Hippocampal formation (tissue), 2 donors: ENCODE data around the gene CLCA1.

ENCODE experiments used
- DNase-seq, 2 donors: peaks; one replicate each; lab custom pipeline; 2025; lab: John Stamatoyannopoulos, UW

CLCA1 gene, protein sequence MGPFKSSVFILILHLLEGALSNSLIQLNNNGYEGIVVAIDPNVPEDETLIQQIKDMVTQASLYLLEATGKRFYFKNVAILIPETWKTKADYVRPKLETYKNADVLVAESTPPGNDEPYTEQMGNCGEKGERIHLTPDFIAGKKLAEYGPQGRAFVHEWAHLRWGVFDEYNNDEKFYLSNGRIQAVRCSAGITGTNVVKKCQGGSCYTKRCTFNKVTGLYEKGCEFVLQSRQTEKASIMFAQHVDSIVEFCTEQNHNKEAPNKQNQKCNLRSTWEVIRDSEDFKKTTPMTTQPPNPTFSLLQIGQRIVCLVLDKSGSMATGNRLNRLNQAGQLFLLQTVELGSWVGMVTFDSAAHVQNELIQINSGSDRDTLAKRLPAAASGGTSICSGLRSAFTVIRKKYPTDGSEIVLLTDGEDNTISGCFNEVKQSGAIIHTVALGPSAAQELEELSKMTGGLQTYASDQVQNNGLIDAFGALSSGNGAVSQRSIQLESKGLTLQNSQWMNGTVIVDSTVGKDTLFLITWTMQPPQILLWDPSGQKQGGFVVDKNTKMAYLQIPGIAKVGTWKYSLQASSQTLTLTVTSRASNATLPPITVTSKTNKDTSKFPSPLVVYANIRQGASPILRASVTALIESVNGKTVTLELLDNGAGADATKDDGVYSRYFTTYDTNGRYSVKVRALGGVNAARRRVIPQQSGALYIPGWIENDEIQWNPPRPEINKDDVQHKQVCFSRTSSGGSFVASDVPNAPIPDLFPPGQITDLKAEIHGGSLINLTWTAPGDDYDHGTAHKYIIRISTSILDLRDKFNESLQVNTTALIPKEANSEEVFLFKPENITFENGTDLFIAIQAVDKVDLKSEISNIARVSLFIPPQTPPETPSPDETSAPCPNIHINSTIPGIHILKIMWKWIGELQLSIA

DNA sequence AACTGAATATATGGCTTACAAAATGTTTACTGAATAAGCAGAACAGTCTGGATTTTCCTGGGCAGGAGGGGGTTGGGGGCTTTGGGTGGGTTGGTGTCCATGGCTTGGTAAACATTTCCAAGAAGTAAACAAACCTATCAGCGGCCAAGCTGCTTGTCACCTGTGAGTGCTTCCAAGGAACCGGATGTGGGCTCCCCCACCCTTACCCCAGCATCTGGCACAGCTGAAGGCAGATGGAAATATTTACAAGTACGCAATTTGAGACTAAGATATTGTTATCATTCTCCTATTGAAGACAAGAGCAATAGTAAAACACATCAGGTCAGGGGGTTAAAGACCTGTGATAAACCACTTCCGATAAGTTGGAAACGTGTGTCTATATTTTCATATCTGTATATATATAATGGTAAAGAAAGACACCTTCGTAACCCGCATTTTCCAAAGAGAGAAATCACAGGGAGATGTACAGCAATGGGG lies at the start of gene CLCA1:
Gene CLCA1 (plus strand): TSS at position 427 of the 477 bp plus-strand sequence. CDS start 45 bp downstream, at position 472.
- no peak for DNase-seq

DNA sequence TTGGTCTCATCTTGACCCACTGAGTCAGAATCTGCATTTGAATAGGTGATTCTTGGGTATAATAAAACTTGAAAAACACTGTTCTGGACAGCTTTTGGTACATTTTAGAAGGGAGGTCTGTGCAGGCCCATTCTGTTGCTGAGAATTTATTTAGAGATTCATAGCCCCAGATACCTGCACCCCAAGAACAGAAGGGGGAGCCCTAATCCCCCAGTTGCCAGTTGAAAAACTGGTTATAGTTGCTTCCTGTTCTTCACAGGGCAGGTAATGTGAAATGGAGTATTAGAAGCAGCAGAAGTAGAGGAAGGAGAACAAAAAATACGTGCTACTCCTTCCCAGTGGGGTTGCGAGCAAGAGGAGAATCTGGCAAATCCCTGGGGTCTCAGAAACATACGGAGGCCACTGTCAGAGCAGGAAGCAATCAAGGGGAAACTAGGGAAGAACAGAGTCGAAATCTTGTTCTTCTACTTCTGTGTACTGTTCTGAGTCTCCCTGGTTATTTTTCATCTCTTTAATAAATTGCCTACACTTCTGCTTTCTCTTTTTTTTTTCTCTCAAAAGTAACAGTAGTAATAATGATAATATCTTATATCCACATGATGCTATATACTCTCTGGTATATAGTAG lies 49.3 kb upstream of the CLCA1 start:
- peak; percentile 12 to 26 for DNase-seq

DNA sequence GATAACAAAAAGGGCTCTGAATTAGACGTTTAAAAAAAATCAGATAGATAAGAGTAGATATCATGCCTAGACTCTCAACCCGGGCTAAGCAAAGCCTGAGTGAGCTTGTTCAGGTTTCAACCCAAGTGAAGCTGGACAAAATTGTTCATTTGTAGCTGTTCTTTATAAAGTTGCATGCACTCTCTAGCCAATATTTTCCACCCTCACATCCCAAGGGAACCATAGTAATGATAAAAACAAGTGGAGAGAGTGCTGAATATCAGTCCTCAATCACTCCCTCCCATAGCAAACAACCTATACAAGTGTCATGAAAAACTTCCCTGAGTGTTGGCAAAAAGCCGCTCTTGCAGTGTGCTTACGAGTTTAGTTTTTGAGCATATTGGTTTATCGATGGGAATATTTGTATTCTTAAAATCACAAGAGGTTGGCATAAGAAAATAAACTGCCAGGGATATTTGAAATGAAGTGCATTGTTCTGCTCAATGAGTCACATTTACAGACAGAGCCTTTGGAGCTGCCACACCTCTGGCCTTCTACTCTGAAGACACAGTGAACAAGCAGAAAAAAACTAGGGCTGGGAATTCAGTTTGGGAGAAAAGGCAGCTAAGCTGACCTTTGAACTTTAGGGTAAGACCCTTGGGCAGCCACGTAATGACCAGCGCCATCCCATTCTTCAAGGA lies 47.0 kb upstream of the CLCA1 start:
- no peak for DNase-seq

DNA sequence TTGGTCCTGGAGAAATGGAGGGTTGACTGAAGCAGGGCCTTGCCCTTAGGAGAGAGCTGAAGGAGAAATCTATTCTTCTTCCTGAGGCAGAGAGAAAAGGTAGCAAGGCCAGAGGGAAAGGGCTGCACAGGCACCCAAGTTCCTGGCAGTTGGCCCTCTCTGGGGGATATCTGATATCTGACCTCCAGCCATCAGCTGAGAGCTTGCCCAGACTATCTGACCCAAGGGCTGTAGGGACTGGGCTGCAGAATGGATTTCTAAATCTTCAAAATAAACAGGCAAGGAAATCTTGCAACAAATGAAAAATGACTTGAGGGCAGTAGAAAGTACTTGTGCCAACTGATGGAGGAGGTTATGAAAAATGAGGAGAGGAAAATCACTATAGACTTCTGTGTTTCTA lies 45.3 kb upstream of the CLCA1 start:
- DNase-seq = no peak

DNA sequence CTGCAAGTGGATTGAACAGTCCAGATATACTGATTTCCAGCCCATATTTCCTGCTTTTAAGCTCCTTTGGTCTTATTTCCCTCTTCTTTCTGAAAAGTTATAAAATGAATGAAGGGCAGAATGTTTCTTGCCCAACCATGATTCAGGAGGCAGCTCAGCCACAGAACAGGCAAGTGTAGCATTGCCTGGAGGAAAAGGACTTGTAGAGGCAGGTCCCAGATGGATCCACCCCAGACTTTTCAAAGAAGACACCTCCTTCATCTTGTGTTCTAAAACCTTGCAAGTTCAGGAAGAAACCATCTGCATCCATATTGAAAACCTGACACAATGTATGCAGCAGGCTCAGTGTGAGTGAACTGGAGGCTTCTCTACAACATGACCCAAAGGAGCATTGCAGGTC lies 44.9 kb upstream of the CLCA1 start, which contains the start of gene CLCA2:
Gene CLCA2 (plus strand): TSS at position 299 of the 400 bp plus-strand sequence. CDS start 77 bp downstream, at position 376.
- DNase-seq = no peak

DNA sequence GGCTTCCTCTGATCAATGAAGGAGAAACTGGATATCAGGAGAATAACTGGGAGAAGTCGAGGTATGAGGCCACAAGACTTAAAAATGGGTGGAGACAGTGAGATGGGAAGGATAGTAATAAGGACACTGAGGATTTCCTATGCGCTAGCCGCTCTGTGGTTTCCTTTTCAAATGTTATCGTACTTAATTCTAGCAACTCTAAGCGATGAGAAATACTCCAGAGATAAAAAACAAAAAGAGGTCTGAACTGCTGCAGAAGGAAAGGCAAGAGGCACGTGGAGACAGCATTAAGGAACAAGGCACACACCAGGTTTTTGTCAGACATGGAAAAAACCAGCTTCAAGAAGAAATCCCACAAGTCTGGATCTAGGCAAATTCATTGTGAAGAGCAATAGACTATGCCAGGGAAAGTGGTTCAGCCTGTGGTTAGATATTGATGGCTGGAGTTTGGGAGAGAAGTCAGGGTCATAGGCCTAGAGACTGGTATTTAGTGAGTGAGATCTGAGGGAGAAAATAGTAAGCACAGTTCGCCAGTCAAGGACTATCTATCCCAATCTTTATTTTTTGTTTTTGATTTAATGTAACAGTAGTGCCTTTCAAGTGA lies 39.5 kb upstream of the CLCA1 start:
- no peak for DNase-seq

DNA sequence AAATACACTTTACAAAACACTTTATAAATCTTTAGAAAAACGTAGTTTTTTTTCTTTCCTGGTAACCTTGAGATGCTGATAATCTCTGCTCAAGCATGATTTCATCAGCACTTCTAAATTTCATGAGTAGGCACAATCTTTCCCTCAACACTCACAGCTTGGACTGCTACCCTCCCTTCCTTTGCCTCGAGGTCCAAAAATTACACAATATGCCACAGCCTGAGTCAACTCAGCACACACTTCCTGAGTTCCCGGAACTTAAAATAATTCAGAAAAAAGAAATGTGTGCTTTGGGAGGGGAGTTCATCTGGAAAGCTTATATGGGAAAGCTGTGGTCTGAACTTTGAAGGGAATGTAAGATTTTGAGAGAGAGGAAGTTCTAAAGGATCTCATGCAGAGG lies 38.9 kb upstream of the CLCA1 start:
- DNase-seq = no peak

DNA sequence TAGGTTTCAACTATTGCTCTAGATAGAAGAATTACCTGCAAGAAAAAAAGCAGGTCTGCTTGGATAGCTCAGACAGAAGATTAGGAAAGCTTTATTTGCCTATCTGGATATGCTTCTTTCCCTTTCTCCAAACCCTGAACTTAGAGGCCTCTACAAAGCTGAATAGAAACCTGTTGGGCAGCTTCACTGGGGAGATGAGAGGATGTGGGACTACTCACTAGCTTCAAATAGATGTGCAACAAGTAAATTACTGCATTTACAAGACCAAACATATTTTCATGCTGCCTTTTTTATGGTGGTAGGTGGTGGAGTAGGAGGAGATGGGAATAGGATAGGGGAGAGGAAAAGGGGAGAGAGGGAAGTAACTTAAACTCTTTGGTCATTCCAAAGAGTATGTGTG lies 38.4 kb upstream of the CLCA1 start:
- DNase-seq = no peak

DNA sequence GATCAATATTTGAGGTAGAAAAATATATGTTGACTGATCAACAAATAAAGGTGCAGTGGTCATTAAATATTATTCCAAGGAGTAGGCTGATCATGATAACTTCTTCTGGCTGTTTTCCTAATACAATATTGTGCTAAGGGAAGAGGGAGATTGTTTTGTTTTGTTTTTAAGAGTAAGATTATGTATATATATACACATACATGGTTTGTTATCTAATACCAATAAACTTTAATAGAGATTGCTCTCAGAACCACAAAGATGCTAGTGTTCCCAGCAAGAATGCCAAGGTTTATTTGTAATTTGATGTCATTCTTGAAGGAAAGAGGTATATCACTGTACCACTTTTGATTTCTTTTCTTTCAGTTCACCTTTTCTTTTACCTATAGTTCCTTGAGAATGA lies 34.7 kb upstream of the CLCA1 start:
- DNase-seq = no peak

DNA sequence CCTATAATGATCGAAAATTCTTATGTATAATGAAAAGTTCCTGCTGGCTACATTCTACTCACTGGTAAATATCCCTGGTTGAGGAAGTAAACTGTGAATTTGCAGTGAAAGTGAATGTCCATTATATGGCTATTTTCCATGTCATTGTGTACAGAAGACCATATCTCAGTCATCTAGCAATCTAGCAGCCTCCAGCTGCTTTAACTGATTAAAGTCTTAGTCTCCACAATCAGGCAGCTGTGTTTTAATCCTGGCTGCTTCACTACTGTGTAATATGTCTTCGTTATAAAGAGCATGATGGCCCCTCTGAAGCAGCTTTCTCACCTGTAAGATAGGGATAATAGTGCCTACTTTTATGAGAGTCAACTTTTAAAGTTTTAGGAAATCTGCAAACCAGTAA lies 33.4 kb upstream of the CLCA1 start:
- no peak for DNase-seq

DNA sequence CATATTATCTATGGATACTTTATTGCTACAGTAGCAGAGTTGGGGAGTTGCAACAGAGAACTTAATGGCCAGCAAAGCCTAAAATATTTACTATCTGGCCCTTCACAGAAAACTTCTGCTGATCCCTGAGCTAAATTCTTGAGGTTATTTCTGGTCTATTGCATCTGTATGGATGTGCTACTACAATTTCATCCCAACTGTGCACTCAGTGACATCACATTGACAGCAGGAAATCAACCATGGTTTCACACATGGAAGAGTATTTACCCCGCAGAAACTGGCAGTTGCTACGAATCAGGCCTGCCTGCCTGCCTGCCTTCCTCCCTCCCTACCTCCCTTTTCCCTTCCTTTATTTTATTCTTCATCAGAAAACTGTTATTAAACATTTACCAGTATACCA lies 32.7 kb upstream of the CLCA1 start:
- DNase-seq = no peak

DNA sequence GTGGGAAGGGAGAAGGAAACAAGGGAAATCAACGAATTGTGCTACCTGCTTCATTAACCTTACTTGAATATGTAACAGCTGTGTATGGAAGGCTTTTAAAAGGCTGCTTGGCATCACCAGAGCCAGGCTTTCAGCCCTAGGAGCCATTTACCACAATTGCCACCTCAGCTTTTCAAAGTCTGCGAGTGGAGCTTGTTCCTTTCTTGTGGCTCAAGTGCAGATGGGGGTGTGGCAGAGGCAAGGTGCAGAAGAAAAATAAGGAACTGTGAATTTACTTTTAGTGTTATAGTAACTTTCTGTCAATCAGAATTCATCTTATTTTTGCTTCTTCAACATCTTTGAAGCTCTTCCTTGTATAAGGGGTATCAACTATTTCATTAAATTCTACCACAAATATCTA lies 27.1 kb upstream of the CLCA1 start:
- no peak for DNase-seq

DNA sequence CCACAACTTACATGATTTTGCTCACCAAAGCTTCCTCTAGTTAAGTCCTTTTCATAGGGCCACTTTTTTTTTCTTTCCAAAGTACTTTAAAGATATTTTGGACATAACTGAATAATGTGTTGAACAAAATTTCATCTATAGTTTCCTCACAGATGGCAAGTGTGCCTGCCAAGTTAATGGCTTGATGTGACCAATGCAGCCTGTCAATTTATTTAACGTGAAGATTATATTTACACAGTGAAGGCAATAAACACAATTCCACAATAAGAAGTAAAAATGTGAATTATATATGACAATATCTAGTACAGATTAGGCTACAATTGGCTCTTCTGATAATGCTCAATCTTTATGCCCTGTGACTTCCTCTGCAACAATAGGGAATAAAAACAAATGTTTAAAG lies 26.7 kb upstream of the CLCA1 start:
- no peak for DNase-seq

DNA sequence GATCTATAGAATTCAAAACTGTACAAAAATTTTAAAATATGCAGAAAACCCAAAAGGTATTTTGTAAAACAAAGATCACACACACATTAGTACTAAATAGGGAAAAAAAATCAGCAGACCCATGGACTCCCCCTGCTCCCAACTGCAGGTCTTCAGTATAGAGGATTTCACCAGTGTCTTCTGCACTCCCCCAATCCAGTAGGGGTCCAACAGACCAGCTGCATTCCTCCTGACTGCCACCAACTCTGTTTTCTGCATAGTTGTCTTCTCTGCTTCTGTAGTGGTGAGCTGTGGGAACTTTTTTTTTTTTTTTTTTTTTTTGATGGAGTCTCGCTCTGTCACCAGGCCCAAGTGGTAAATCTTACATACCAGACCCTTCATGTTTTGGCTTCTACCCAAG lies 22.8 kb upstream of the CLCA1 start:
- DNase-seq = no peak

DNA sequence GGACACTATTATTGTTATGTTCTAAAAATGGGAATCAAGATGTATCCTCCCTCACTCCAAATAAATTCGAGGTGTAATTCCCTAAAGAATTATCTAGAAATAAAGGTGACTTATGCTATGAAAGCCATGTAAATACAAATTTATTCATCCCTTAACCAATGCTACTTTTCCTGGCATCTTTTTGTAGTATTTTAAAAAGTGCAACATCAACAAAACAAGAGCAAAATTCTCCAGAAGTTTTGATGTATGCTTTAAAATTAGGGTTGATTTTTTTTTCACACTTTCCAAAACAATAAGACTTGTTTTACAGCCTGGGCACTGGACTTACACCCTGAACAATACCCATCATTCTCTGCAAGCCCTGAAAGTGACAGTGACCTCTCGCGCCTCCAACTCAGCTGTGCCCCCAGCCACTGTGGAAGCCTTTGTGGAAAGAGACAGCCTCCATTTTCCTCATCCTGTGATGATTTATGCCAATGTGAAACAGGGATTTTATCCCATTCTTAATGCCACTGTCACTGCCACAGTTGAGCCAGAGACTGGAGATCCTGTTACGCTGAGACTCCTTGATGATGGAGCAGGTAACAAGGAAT lies 21.4 kb upstream of the CLCA1 start:
- peak; percentile 48 to 84 for DNase-seq

DNA sequence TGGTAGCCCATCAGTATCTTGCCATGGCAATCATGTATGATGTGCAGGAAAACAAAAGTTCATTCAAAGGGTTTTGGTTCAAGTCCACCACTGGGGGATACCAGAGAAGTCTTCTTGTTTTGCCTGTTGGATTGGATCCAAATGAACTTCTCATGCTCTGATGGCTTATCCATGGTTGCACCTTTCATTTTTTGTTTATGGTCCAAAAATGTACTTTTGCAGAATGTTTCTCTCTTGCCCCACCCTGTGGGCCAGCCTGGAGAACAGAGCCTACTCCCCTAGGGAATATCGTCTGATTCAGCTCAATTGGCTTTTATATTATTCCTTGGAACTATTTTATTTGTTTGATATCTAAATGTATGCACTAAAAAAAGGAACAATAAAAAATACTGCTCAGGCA lies 20.1 kb upstream of the CLCA1 start:
- DNase-seq = no peak

DNA sequence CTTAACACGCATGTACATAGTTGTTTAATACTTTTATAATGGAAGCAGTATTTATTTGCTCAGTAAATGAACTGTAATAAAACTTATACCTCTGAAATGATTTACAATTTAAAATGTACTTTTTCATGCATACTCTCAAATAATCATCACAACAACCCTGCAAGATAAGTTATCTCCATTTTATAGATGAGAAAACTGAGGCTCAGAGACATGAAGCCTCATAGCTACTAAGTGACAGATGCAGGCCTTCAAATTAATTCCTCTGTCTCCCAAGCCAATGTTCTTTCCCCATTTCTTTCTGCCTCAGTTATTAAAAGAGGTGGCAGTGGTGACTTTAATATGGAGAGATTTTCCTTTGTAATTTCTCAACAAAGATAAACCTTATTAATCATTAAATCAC lies 19.6 kb upstream of the CLCA1 start:
- DNase-seq = no peak

DNA sequence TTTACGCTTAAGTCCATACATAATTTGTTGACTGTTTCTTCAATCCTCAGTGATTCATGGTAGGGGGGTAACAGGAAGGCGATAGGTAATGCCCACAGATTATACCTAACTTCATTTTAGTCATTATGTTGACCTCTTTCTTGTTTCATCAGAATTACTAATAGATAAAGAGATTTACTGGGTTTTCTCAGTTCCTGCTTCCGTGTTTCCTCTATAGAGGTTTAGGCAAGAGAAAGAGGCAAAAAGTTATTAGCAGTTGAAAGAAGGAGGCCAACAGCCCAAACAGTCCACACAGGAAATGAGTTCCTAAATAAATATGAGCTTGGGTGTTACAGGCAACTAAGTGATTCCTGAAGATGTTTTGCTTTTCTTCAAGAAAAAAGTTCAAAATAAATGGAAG lies 17.9 kb upstream of the CLCA1 start:
- DNase-seq = no peak

DNA sequence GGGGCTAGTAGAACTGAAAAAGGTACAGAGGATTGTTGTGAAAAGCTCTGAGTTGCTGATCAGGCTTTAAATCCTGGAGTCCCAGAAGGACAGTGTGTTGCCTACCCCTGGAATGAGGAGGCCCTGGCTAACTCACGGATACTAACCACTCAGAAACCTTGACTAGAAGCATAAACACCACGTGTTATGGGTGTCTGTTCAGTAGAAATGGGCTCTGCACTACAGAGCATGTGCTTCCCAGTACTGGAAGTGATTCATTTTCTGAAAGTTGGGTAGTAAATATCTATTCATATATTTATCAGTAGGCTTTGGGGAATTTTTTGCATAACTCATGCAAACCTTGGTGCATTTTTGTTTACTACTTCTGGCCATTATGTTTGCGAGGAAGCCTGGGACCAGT lies 15.1 kb upstream of the CLCA1 start:
- no peak for DNase-seq

DNA sequence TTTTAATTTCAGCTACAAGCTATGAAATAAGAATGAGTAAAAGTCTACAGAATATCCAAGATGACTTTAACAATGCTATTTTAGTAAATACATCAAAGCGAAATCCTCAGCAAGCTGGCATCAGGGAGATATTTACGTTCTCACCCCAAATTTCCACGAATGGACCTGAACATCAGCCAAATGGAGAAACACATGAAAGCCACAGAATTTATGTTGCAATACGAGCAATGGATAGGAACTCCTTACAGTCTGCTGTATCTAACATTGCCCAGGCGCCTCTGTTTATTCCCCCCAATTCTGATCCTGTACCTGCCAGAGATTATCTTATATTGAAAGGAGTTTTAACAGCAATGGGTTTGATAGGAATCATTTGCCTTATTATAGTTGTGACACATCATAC lies 13.7 kb upstream of the CLCA1 start:
- DNase-seq = no peak

DNA sequence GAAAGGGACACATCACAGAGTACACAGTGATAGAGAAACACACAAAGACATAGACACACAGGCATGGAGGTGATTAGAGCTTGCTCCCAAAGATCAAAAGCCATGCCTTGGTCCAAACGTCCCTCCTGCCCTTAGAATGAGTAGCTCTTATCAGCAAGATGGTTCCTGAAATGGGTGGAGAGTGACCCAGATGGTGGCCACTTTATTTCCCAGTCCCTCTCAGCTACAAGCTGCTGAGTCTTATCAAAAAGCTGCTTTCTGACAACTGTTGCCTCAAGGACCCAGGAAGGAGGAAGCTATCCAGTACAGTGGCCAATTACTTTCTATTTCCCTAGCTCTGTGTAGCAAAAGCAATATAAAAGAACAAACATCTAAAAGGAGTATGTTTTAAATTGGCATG lies 7.7 kb upstream of the CLCA1 start:
- no peak for DNase-seq
